A172 (cell line): Measurements from ENCODE around the gene AGPAT3. TPM values are rescaled to one million over a fixed set of nuclear protein-coding genes. Genes with fewer than 3 reads are reported as not detected.

ENCODE experiments used
- DNase-seq: peaks from one replicate; pipeline ENCODE4 v3.0.0-alpha.2; 2015; ENCODE audit warnings: low spot score
- total RNA-seq: library from RNA; depleted of rRNA; stranded (reverse); fragments of >200 nt; shearing (Covaris generic); gene quantifications from 2 replicates; pipeline ENCODE4 v1.2.3, GENCODE V29; 2014

AGPAT3 gene
- total RNA-seq, 1 experiment from 2014 or later = 73.4 TPM

GRCh38 chr21:43937051-43937832, 72.2 kb downstream of the AGPAT3 start:
- DNase-seq = no peak

DNA sequence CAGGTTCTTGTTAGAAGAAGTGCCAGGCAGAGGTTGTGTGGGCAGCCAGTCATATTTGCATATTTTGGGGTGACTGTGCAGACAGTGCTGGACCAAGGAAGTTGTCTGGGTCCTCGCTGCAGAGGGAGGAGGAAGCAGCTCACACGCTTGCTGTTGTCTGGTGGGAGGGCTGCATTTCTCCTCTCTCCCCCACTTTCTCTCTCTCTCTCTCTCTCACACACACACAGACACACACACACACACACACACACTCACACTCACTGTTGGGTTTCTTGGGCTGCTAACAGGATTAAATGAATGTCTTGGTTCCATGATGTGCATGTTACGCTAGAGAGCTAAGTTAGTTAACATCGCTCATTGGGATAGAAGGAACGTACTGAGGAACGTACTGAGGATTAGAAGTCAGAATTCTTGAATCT, 72.9 kb downstream of the AGPAT3 start:
- DNase-seq = no peak

GRCh38 chr21:43938751-43939442, 73.9 kb downstream of the AGPAT3 start:
- DNase-seq = peak; percentile 55

DNA sequence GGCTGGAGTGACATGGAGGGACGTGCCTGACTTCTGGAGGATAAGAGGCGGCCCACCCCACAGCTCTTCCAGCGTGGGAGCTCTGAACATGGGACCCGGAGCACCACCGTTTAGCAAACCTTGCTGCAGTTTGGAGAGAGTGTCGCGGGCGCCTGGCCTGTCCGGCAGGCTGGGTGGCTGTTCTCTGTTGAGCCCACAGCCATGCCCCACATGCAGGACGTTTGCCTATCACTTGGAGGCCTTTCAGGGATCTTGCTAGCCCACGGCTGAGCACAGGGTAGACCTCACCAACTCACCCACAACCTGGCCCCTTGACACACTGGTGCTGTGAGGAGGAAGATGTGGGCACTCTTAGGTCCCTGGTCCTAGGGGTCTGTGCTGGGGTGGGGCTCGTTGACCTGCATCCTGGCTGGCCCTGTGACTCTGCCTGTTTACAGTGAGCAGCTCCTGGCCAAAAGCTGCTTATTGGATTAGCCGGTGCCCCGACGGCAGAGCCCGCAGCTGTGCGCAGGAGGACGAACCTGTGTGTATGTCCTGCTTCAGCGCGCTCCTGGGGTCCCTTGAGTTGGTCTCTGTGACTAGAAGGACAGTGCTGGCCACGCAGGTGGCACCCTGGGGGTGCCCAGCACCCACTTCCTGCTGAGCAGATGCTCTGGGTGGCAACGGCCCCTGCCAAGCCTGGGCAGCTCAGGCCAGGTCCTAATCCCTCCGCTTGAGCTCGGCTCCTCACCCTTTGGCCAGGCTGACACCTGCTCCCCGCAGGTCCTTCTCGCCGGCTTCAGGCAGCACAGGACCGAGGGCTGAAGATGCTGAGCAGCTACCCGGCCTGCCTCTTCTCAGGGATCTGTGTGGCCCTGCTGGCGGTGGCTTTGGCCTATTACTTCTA, 74.7 kb downstream of the AGPAT3 start:
- no peak for DNase-seq

DNA sequence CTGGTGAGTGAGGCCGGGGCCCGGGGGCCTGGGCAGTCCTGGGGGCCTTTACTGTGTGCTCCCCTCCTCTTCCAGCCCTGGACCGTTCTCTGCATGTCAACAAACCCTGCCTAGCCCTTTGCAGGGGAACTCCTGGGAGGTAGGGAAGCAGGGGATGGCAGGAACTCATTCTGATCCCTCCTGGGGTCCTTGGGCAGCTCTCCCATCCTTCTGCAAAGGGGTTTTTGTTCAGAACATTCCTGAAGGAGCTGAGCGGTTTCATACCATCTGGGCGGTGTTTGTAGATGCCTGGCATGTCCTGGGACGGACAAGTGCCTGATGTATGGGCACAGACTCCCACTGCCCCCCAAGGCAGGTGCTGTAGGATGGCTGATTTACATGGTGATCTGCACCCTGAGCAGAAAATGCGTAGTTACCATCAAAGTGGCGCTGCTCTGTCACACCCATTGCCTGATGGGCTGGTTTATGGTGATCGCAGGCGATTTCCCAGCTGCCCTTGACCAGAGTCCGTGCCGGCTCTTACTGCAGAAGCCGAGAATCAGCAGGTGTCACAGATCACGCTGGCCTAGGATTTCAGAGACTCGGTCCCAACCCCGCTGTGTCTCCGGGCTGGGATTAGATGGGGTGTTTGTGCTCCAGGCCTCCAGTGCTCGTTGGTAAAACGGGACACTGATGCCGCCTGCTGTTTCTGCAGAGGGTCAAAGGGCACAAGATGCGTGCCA, 75.5 kb downstream of the AGPAT3 start:
- no peak for DNase-seq

GRCh38 chr21:43942201-43942600, 77.2 kb downstream of the AGPAT3 start:
- no peak for DNase-seq

DNA sequence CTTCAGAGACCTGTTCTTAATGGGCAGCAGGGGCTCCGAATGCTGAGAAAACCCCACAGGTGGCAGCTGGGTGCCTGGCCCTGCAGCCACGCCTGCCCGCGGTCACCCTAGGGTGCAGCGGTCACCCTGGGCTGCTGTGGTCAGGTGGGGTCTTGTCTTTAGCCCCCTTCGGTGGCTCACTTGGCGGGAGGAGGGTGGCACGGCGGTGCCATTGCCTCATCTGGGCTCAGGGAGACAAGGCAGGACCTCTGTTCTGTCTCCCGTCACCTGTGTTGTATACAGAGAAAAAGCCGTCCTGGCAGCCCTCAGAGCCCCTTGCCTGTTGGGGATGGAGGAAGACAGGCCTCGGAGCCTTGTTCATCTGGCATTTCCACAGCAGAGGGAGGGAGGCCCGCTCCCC, 77.6 kb downstream of the AGPAT3 start:
- DNase-seq = no peak

DNA sequence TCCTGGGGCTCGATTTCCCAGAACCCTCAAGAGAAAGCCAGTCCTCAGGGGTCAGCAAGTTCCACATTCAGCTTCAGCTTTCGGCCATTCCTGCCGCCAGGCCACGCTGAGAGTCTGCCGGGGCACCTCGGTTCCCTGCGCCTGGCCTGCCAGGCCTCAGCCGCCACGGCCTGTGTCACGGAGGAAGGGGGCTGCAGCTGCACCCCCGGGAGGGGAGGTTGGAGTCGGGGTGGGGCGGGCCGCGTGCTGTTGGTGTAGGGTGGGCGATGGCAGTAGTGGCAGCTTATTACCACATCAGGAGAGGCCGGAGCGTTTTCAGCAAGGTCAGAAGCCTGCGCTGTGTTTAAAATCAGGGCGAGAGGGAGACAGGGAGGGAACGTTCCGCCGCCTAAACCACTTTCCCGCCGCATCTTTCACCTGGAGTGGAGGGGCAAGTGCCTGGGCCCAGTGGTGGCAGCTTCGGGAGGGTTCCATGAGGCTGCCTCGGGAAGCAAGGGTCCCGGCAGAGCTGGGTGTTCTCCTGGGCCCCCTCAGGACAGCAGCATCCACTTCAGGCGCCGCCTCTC, 78.6 kb downstream of the AGPAT3 start:
- no peak for DNase-seq

- no peak for DNase-seq
Measured at GRCh38 chr21:43944078-43944633, 79.1 kb downstream of the AGPAT3 start.

- no peak for DNase-seq
Measured at GRCh38 chr21:43944757-43945156, 79.7 kb downstream of the AGPAT3 start.

DNA sequence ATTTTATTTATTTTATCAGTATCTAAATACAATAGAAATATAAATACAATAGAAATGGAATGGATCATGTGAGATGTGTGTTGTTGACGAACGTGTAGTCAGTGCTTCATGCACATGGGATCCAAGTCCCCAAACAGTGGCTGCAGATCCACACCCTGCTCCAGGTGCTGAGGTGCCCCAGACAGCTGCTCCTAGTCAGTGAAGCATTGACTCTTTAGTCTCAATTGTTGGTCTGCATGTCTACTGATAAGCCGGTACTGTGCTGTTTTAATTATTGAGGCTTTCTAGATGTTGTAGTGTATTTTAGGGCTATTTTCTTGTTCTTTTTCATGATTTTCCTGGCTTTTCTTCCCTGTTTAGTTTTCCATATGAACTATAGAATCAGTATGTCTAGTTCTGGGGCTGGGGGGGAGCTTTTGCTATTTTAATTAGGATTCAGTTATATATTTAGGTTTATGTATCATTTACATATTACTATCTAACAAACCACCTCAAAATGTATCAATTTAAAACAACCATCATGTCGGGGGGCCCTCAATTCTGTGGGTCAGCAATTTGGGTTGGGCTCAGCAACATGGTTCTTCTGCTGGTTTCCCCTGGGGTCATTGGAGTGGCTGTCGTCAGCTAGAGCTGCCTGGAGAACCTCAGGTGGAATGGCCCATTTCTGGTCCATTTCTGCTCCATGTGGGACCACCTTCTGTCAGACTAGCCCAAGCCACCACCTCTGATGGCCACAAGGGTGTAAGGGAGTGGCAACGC, 83.9 kb downstream of the AGPAT3 start:
- no peak for DNase-seq

- DNase-seq = no peak
Measured at GRCh38 chr21:43949499-43950208, 84.6 kb downstream of the AGPAT3 start.

DNA sequence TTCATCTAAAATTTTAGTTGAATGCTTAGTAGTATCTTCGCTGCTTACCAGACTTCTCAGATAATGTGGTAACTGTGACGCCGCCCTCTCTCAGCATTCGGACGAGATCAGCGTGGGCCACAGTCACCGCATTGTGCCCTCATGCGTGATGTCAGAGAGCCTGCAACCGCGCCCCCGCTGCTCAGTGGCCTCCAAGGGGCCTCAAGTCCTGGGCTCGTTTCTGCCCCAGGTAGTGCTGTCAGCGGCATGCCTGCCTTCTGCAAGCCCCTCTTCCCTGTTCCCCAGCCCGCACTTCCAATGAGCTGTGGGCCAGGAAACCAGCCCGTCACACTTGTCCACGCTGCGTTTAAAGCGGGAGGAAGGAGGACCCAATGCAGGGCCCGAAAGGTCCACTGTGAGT, 85.5 kb downstream of the AGPAT3 start:
- DNase-seq = no peak

DNA sequence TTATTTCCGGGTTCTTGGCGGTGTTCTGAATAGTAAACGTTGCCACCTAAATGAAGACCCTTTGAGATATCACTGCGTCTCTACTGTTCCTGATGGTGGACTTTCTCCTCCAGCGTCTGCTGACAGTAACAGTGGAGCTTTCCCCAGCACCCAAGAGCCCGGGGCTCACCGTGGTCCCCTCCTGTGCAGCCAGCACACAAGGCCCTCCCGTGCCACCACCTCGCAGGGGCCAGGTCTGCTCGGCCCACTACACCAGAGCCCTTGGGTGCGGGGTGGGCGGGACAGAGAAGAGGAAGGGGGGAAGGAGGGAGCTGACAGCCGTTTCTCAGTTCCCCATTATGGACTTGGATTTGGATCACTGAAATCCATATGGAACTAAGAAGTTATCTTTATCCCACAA, 85.9 kb downstream of the AGPAT3 start:
- no peak for DNase-seq

DNA sequence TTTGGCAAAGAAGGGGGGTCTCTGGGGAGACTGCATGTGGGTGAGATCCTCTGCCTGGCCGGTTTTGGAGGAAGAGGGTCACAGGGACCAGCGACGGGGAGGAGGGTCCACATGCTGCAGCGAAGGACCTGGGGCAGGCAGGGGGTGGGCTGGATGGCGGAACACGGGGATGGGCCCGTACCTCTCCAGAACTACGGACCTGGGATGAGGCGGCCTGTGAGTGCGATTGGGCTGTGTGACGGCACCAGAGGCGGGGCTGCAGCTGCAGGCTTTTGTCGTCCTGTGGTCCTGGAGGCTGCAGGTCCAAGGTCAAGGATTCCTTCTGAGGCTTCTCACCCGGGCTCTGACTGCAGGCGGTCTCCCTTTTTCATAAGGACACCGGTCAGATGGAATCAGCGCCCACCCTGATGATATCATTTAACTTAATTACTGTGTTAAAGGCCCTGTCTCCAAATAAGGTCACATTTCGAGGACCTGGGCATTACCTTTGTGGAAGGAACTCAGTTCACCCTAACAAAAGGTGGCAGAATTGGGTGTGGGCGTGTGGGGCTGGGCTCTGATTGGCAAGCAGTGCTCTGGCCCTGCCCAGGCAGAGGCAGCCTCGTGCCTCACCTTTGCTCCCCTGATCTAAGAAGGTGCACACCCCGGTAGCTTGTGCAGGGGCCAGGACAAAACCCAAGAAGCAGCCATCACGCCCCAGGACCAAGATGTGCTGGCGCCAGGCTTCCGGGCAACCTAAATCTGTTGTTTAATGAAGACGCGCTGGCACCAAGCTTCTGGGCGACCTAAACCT, 87.1 kb downstream of the AGPAT3 start:
- DNase-seq = no peak

- DNase-seq = no peak
Measured at GRCh38 chr21:43953021-43953420, 88.0 kb downstream of the AGPAT3 start.

- DNase-seq = no peak
Measured at GRCh38 chr21:43954042-43954441, 89.0 kb downstream of the AGPAT3 start.

GRCh38 chr21:43954896-43955295, 89.9 kb downstream of the AGPAT3 start:
- DNase-seq = no peak
